IPS DF 6.9 (cell line): ENCODE data around the gene ADGRV1.

Experiments
- DNase-seq: peaks from one replicate; pipeline ENCODE4 v3.0.0-alpha.2; 2013; ENCODE audit warnings: low read depth, low spot score
- H3K27ac ChIP-seq: one replicate; pipeline ENCODE4 v1.5.1; 2013; ENCODE audit warnings: low read length, control low read depth
- H3K27me3 ChIP-seq: 2 replicates; pipeline ENCODE4 v1.6.1; 2013; ENCODE audit warnings: mild to moderate bottlenecking, low read length; ENCODE audit not compliant: control insufficient read depth, insufficient read depth
- H3K36me3 ChIP-seq: 2 replicates; pipeline ENCODE4 v1.6.1; 2013; ENCODE audit warnings: low read length; ENCODE audit not compliant: control insufficient read depth, insufficient read depth
- H3K4me1 ChIP-seq: 2 replicates; pipeline ENCODE4 v1.6.1; 2013; ENCODE audit warnings: low read length; ENCODE audit not compliant: control insufficient read depth, insufficient read depth
- H3K4me3 ChIP-seq: 2 replicates; pipeline ENCODE4 v1.5.1; 2013; ENCODE audit warnings: mild to moderate bottlenecking, low read length
- H3K9me3 ChIP-seq: 2 replicates; pipeline ENCODE4 v1.6.1; 2013; ENCODE audit warnings: low read length, inconsistent platforms; ENCODE audit not compliant: control insufficient read depth, insufficient read depth
- WGBS: extraction: QIAGEN DNeasy Blood & Tissue Kit; methylation state at CpG from one replicate; pipeline ENCODE4 v1.1.7; 2013; ENCODE audit warnings: mixed read lengths, missing lambda C conversion rate; ENCODE audit not compliant: insufficient read length, insufficient coverage; 5-methylcytosine and 5-hydroxymethylcytosine counted together

ADGRV1 gene

DNA sequence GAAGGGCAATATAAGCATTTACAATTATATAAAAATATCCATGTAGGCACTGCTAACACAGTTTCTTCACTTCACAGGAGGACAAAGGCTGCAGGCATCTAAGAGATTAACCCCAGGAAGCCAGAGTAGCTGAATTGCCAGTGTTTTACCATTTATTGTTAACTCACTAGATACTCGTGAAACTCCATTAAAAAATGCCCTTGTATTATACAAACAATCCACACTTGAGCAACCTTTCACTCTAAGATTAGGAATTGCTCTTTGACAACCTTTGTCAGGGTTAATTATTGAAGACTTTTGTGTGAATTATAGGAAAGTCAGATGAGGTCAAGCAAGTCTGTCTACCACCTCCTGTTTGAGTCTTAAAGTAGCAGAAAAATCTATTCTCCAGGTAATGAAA, 317.8 kb downstream of the ADGRV1 start:
- no CpG with 5 or more reads among the region's 1 CpG for WGBS

DNA sequence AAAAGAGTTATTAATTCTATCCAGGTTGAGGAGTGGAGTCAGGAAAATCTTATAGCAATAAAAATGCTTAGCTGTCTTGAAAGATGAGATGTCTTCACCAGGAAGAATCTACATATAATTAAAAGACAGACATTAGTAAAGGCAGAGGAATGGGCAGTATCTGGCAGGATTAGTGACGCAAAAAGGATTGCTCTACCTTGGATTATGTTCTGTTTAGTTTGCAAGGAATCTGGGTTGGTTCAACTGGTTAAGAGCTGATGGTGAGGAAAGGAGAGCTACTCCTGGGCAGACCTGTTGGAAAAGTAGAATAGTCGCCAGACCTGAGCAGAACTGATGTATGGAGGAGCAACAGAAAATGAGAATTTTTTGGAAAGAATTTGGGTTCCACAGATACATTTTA, 318.5 kb downstream of the ADGRV1 start:
- H3K36me3 ChIP-seq = no peaks in the 10 kb centered on the region
- no peak overlapping the region for H3K4me3 ChIP-seq
- H3K27ac ChIP-seq = no peak overlapping the region
- H3K27me3 ChIP-seq = no peaks in the 10 kb centered on the region
- H3K4me1 ChIP-seq = peaks cover 4% of the 10 kb centered on the region
- DNase-seq = no peak
- H3K9me3 ChIP-seq = no peaks in the 10 kb centered on the region
- WGBS = no CpG with 5 or more reads among the region's 2 CpGs

More for the DNA sequence above, 317.8 kb downstream of the ADGRV1 start:
- no peaks in the 10 kb centered on the region for H3K27me3 ChIP-seq
- H3K9me3 ChIP-seq = no peaks in the 10 kb centered on the region
- H3K4me3 ChIP-seq = no peak overlapping the region
- H3K27ac ChIP-seq = no peak overlapping the region
- DNase-seq = no peak
- peaks cover 2% of the 10 kb centered on the region; the same call in 1 of the 2 replicates for H3K4me1 ChIP-seq
- no peaks in the 10 kb centered on the region for H3K36me3 ChIP-seq

DNA sequence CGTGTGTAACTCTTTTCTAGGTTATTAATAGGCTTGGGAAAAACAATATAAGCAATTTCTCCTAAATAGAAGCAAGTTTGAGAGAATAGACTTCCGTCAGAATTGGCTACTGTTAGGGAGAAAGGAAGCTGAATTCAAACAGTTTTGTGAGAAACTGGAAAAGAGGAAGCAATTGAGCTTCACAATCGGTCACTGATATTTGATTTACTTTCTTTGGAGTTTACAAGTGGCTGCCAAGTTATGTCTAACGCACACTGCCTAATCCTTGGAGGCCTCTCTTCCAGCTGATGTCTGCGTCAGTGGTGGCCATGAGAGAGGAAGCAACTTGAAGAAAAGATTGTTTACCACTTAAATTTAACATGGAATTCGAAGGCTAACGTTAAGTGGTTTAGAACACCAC, 319.5 kb downstream of the ADGRV1 start:
- Histone ChIP-seq H3K4me1 (peaks cover 4% of the 10 kb centered on the region), H3K36me3 (no peaks in the 10 kb centered on the region), H3K27ac (no peak overlapping the region), H3K4me3 (no peak overlapping the region), H3K9me3 (no peaks in the 10 kb centered on the region), H3K27me3 (no peaks in the 10 kb centered on the region)
- no peak for DNase-seq
- WGBS = no CpG with 5 or more reads among the region's 7 CpGs

DNA sequence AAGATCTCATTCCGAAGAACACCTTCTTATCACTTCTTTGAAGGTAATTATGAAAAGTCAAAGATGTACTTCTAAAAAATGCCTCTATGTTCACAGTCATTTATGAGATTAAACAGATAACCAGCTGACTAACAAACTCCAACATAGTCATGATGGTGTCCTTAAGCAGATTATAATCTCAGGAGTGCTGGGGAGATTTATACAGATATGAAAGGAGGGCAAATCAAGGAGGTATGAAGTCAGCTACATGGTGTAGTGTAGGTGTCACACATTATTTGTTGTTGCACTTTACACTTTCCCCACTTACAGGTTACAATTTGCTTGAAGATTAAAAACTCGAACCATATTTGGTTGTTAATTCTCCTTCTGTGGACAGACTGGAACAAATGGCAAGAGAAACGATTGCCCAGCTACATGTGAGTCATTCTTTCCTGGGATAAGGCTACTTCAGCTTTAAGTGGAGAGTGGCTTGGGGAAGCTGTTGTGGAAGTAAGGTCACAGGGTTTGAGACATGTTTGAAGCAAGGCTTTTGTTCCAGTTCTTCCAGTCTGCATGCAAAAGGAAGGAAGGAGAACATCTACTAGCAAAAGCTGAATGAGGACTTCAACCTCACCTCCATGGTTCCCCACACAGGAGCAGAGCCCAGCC, 320.1 kb downstream of the ADGRV1 start:
- DNase-seq = no peak
- H3K4me1 ChIP-seq = peaks cover 6% of the 10 kb centered on the region
- no CpG with 5 or more reads among the region's 3 CpGs for WGBS
- no peaks in the 10 kb centered on the region for H3K9me3 ChIP-seq
- H3K4me3 ChIP-seq = no peak overlapping the region
- H3K27me3 ChIP-seq = no peaks in the 10 kb centered on the region
- no peaks in the 10 kb centered on the region for H3K36me3 ChIP-seq
- no peak overlapping the region for H3K27ac ChIP-seq

DNA sequence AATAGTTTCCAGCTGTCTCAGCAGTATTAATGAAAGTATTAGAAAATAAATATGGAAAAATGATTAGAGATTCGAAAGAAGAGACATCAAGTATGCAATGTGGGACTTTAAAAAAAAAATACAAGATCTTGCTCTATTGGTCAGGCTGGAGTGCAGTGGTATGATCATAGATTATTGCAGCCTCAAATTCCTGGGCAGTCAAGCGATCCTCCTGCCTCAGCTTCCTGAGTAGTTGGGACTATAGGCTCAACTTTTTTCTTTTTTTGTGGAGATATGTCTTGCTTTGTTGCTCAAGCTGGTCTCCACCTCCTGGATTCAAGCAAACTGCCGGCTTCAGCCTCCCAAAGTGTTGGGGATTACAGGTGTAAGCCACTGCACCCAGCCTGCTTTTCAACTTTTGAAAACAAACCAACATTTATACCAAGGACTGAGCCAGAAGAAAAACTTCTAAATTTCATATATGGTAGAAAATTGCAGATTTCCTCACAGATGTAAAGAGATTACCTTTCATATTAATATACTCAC, 323.1 kb downstream of the ADGRV1 start:
- H3K4me1 ChIP-seq = peaks cover 6% of the 10 kb centered on the region

DNA sequence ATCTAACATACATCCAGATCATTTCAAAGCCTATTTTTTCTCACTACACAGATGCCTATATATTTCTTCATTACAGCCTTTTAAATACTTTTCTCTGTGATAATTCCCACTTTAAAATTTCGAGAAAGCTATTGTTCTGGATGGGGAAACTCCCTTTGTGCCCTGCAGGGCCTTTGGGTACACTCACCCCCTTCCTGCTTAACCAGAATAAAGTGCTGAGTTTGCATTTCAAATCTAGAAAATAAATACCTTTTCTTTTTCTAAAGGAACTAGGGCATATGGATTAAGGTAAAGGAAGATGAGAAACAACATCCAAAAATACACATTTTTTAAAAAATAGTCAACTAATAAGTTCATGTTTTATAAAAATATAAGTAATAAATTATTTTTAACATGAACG, 323.9 kb downstream of the ADGRV1 start:
- no CpG with 5 or more reads among the region's 2 CpGs for WGBS
- no peaks in the 10 kb centered on the region for H3K9me3 ChIP-seq
- no peak overlapping the region for H3K4me3 ChIP-seq
- no peaks in the 10 kb centered on the region for H3K27me3 ChIP-seq
- no peaks in the 10 kb centered on the region for H3K36me3 ChIP-seq
- peaks cover 6% of the 10 kb centered on the region for H3K4me1 ChIP-seq
- DNase-seq = no peak
- no peak overlapping the region for H3K27ac ChIP-seq

More for the DNA sequence above, 323.1 kb downstream of the ADGRV1 start:
- DNase-seq = no peak
- H3K9me3 ChIP-seq = no peaks in the 10 kb centered on the region
- H3K4me3 ChIP-seq = no peak overlapping the region
- no peaks in the 10 kb centered on the region for H3K27me3 ChIP-seq
- WGBS = 100% methylated on average over 1 of the region's 3 CpGs
- no peaks in the 10 kb centered on the region for H3K36me3 ChIP-seq
- no peak overlapping the region for H3K27ac ChIP-seq

DNA sequence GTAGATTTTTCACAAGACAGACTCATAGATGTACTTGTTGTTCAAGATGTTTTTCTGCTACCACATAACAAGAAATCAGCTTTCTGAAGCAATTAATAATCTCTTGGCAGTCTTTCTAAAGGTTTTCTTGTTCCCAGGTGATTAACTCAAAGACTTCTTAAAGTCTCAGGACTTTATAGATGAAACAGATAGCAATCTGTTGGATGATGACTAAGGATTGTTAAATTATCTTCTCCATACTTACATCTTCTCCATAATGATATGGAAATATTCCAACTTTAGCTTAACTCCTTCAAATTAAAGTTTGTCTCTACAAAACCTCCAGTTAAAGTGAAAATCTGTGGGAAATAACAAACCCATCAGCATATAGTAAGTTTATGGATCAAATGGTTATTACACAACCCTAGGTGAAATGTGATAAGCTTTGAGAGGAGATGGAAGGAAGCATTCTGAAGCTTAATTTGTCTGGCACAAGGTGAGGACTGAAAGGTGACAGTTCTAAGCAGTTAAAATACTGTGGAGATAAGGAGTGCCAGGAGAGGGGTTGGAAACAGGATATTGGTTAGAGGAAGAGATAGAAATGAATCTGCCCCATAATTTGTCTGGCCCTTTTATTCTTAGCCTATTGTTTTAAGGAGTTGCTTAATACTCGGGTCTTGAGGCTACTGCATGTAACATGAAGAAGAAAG, 326.7 kb downstream of the ADGRV1 start:
- Histone ChIP-seq H3K27ac (no peak overlapping the region), H3K4me1 (peaks cover 4% of the 10 kb centered on the region), H3K4me3 (no peak overlapping the region), H3K36me3 (no peaks in the 10 kb centered on the region), H3K27me3 (no peaks in the 10 kb centered on the region), H3K9me3 (no peaks in the 10 kb centered on the region)
- WGBS = no CpG with 5 or more reads among the region's 1 CpG
- DNase-seq = no peak

DNA sequence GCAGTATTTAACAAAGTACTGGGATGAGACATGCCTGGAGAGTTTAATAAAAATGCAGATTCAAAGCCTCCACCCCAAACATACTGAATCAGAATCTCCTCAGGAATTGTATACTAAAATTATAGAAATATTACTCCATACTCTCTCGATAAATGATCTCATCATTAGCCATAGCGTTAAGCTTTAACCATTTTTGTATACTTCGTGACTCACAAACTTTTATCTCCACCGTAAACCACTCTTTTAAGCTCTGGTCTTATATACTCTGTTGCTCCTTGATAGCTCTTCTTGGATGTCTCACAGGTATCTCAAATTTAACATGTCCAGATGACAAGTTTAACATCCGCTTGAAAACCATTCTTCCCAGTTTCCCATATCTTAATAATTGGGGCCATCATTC, 327.8 kb downstream of the ADGRV1 start:
- Histone ChIP-seq H3K4me1 (peaks cover 4% of the 10 kb centered on the region), H3K36me3 (no peaks in the 10 kb centered on the region), H3K27ac (no peak overlapping the region), H3K4me3 (no peak overlapping the region), H3K9me3 (no peaks in the 10 kb centered on the region), H3K27me3 (no peaks in the 10 kb centered on the region)
- 100% methylated on average over 3 of the region's 5 CpGs for WGBS
- DNase-seq = no peak

DNA sequence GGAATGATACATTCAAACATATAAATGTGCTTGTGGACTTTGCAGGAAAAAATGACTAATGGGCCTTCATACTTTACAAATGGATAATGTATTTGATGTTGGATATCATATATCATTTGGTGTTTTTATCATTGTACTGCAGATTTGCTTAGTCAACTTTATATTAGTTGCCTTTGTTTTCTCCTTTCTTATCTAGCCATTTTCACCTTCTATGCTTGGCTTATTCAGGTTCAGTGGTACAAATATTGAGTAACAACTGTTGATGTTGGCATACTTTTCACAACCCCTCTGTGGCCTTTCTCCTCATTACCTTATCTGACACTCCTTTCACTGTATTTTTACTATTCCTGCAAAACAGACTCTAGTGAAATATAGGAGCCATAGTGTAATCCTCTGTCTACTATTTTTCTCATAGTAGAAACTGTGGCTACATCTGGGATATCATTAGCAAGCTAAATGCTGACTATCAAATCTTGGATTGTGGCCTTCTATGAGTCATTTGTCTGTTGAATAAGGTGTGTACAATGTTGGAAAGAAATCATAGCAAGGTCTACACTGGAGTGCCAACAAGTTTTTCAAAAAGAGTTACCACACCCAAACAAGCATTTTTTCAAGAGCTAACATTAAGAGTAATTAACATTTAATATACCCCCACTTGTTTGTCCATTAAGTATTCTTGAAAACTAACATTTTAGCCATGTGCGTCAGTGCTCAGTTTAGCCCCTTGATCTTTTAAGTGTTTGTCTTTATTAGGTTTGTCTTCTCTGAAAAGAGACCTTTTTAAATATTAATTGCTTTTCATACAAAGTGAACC, 330.1 kb downstream of the ADGRV1 start:
- no CpG with 5 or more reads among the region's 1 CpG for WGBS
- H3K4me3 ChIP-seq = no peak overlapping the region
- no peaks in the 10 kb centered on the region for H3K9me3 ChIP-seq
- no peak for DNase-seq
- H3K27ac ChIP-seq = no peak overlapping the region
- H3K27me3 ChIP-seq = no peaks in the 10 kb centered on the region
- H3K36me3 ChIP-seq = no peaks in the 10 kb centered on the region
- H3K4me1 ChIP-seq = no peaks in the 10 kb centered on the region

DNA sequence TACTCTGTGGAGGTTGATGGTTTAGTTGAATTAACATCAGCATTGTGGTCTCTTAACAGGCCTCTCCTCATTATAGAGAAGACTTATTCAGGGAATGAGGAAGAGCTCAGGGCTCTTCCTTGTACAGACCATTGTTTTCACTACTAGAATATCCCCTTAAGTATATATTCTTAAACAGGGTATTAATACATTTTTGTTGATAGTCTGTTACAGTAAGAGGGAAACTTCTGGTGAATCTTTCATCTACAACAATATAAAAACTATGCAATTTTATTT, 330.7 kb downstream of the ADGRV1 start:
- H3K36me3 ChIP-seq = no peaks in the 10 kb centered on the region
- no peak overlapping the region for H3K27ac ChIP-seq
- H3K4me1 ChIP-seq = no peaks in the 10 kb centered on the region
- no peaks in the 10 kb centered on the region for H3K27me3 ChIP-seq
- no peaks in the 10 kb centered on the region for H3K9me3 ChIP-seq
- DNase-seq = no peak
- H3K4me3 ChIP-seq = no peak overlapping the region
